K562 (cell line): ENCODE data around the gene PLK5. TPM values are rescaled to one million over a fixed set of nuclear protein-coding genes. Genes with fewer than 3 reads are reported as not detected.

Source experiments
- ATAC-seq: fragments of 200-7000 bp; cut with Tn5 transposase; 3 replicates; pipeline ENCODE4 v1.9.1; 2020; ENCODE audit warnings: moderate library complexity
- BruUV-seq: library from RNA; stranded (reverse); fragments of 400-500 nt; replicated peaks from 2 replicates; lab custom pipeline; 2021; lab: Mats Ljungman, UMichigan
- CTCF ChIA-PET: fragments of 300-600 bp; formaldehyde crosslinking; extraction: SDS; loops from one replicate; lab custom pipeline; 2021; ENCODE audit warnings: low intra/inter-chr PET ratio; lab: Yijun Ruan, JAX
- POLR2A ChIA-PET: fragments of 300-600, 350-650 bp; sonication (Branson Sonifier 250); formaldehyde crosslinking; extraction: SDS; loops from one replicate; lab custom pipeline; 2021; ENCODE audit warnings: antibody characterized with exemption, inconsistent platforms; lab: Yijun Ruan, JAX
- DNase-seq, 4 experiments: peaks; one replicate each; pipeline versions ENCODE4 v3.0.0 to v3.0.0-alpha.2; 2011 to 2018; ENCODE audit warnings: low spot score in 3 of 4, mixed read lengths in 3 of 4; ENCODE audit errors: extremely low read depth in 1 of 4
- FAIRE-seq: peaks from 2 replicates; lab custom pipeline; 2011; peaks lifted over from hg19 to GRCh38; lab: Jason Lieb, UNC
- H2AFZ ChIP-seq: 2 replicates; pipeline ENCODE4 v1.6.0; 2011; ENCODE audit warnings: low read depth, low read length, control low read depth, inconsistent platforms
- H3K27ac ChIP-seq: fragments of 200-600 bp; 3 replicates; pipeline ENCODE4 v1.8.0; 2011; ENCODE audit warnings: low read depth, mild to moderate bottlenecking, control low read depth, inconsistent platforms, low read length, moderate library complexity, mixed read lengths; ENCODE audit errors: extremely low read depth
- H3K27me3 ChIP-seq, 2 experiments: fragments of 300-600 bp in 1 of 2; 2 replicates in 1 of 2; 3 replicates in 1 of 2; pipeline versions ENCODE4 v1.6.0 to v1.8.0; 2011; ENCODE audit warnings: inconsistent platforms in 2 of 2, low read length in 2 of 2, mild to moderate bottlenecking in 1 of 2, mixed read lengths in 1 of 2, moderate library complexity in 1 of 2; ENCODE audit not compliant: control insufficient read depth in 2 of 2, insufficient read depth in 2 of 2
- H3K36me3 ChIP-seq: fragments of 300-600 bp; 3 replicates; pipeline ENCODE4 v1.8.0; 2011; ENCODE audit warnings: mild to moderate bottlenecking, low read length, inconsistent platforms; ENCODE audit not compliant: control insufficient read depth, insufficient read depth
- H3K4me1 ChIP-seq, 2 experiments: fragments of 200-600 bp in 1 of 2; replicated peaks in 1 of 2; 2 replicates in 1 of 2; 3 replicates in 1 of 2; pipeline versions ENCODE4 v1.5.1 to v1.8.0; 2011; ENCODE audit warnings: inconsistent platforms in 2 of 2, low read length in 2 of 2, mild to moderate bottlenecking in 1 of 2, mixed read lengths in 1 of 2, moderate library complexity in 1 of 2; ENCODE audit not compliant: control insufficient read depth in 2 of 2, insufficient read depth in 2 of 2
- H3K4me2 ChIP-seq: 2 replicates; pipeline ENCODE4 v1.6.1; 2011; ENCODE audit warnings: low read length, control low read depth, inconsistent platforms, mixed read lengths; ENCODE audit not compliant: insufficient read depth
- H3K4me3 ChIP-seq: fragments of 200-600 bp; sonication (generic), shearing (Covaris generic); 2 replicates; pipeline ENCODE4 v1.5.1; 2016; ENCODE audit warnings: control low read depth, inconsistent platforms
- H3K79me2 ChIP-seq: fragments of 200-600 bp; 3 replicates; pipeline ENCODE4 v1.8.0; 2011; ENCODE audit warnings: low read length, inconsistent platforms; ENCODE audit not compliant: control insufficient read depth, insufficient read depth
- H3K9ac ChIP-seq, 2 experiments: 2 replicates each; pipeline versions ENCODE4 v1.6.0 to v1.6.1; 2011; ENCODE audit warnings: low read depth in 2 of 2, low read length in 2 of 2, control low read depth in 1 of 2, inconsistent platforms in 1 of 2, mild to moderate bottlenecking in 1 of 2, mixed read lengths in 1 of 2; ENCODE audit not compliant: insufficient read depth in 1 of 2
- H3K9me1 ChIP-seq: one replicate; pipeline ENCODE4 v1.6.0; 2011; ENCODE audit warnings: inconsistent platforms, mild to moderate bottlenecking, low read length, moderate library complexity; ENCODE audit not compliant: control insufficient read depth, insufficient read depth
- H3K9me3 ChIP-seq: replicated peaks from 2 replicates; pipeline ENCODE4 v1.5.1; 2011; ENCODE audit warnings: low read depth, low read length, inconsistent platforms; ENCODE audit not compliant: control insufficient read depth, insufficient read depth
- H4K20me1 ChIP-seq: replicated peaks from 2 replicates; pipeline ENCODE4 v1.6.1; 2011; ENCODE audit warnings: low read length, inconsistent platforms, mixed read lengths; ENCODE audit not compliant: control insufficient read depth, insufficient read depth
- NFYB ChIP-seq: IDR thresholded peaks from 2 replicates; pipeline ENCODE4 v1.6.1; 2011; ENCODE audit warnings: mild to moderate bottlenecking, moderate library complexity; ENCODE audit not compliant: insufficient read length; ENCODE audit errors: extremely low read depth
- PCBP1 ChIP-seq: fragments of 200-400 bp; formaldehyde crosslinking; IDR thresholded peaks from 2 replicates; pipeline ENCODE4 v1.6.1; 2018; ENCODE audit warnings: mild to moderate bottlenecking, low read depth, low read length; ENCODE audit not compliant: poor library complexity, severe bottlenecking
- PCBP2 ChIP-seq: fragments of 200-400 bp; formaldehyde crosslinking; IDR thresholded peaks from 2 replicates; pipeline ENCODE4 v1.6.1; 2018; ENCODE audit warnings: low read length, low read depth, mild to moderate bottlenecking, moderate library complexity; ENCODE audit not compliant: poor library complexity, severe bottlenecking
- ZBTB11 ChIP-seq, 3 experiments: fragments of 200-800 bp in 1 of 3; fragments of 250-450 bp in 1 of 3; fragments of 450-650 bp in 1 of 3; sonication (Bioruptor Pico) in 1 of 3; sonication (Bioruptor generic) in 1 of 3; formaldehyde crosslinking in 1 of 3; IDR thresholded peaks; 2 replicates each; pipeline versions ENCODE4 v1.6.1 to v1.8.0; 2016 to 2022; ENCODE audit warnings: mild to moderate bottlenecking in 2 of 3, missing genetic modification characterization in 2 of 3, missing compliant biosample characterization in 1 of 3, moderate library complexity in 1 of 3
- ZBTB7A ChIP-seq: IDR thresholded peaks from 2 replicates; pipeline ENCODE4 v1.6.1; 2011; ENCODE audit warnings: low read depth, mild to moderate bottlenecking, low read length, moderate library complexity, borderline replicate concordance; ENCODE audit not compliant: control insufficient read depth
- ZKSCAN8 ChIP-seq: fragments of 200-800 bp; sonication (Bioruptor generic); IDR thresholded peaks from 2 replicates; pipeline ENCODE4 v1.6.1; 2016; ENCODE audit warnings: missing genetic modification characterization, missing compliant biosample characterization
- ZNF12 ChIP-seq: sonication (generic); formaldehyde crosslinking; IDR thresholded peaks from 2 replicates; pipeline ENCODE4 v1.4.0; 2020; ENCODE audit warnings: mild to moderate bottlenecking, missing genetic modification reagents
- WGBS: fragments of 100-300 bp; shearing (Covaris generic); methylation state at CpG from one replicate; pipeline ENCODE4 v1.1.6; 2016; ENCODE audit warnings: low coverage, mixed read lengths; ENCODE audit not compliant: insufficient coverage; ENCODE audit errors: missing lambda C conversion rate; 5-methylcytosine and 5-hydroxymethylcytosine counted together
- in situ Hi-C: fragments of 300-500 bp; cut with MboI; formaldehyde crosslinking; loops from 4 replicates; pipeline ENCODE4 v1.15.0; 2018; ENCODE audit warnings: inconsistent platforms, mixed read lengths
- intact Hi-C: fragments of 100-400 bp; cut with micrococcal nuclease; formaldehyde crosslinking; loops from 2 replicates; pipeline ENCODE4 v1.14.2; 2022
- polyA plus RNA-seq, 8 experiments: library from polyadenylated mRNA; depleted of rRNA in 4 of 8; stranded (reverse) in 5 of 8; unstranded in 3 of 8; fragments of >200 nt; fragmentation: Nextera tagmentation in 2 of 8; fragmentation: Illumina TruSeq in 1 of 8; extraction: Ambion mirVana in 2 of 8; extraction: Trizol in 1 of 8; gene quantifications; 2 replicates each; pipeline versions ENCODE4 v1.2.1 to v1.2.3, GENCODE V29; 2011 to 2014; ENCODE audit warnings: inconsistent platforms in 1 of 8, missing spikeins in 1 of 8
- total RNA-seq, 7 experiments: library from RNA; depleted of rRNA in 6 of 7; stranded (reverse); fragments of >200 nt in 6 of 7; fragmentation: Illumina TruSeq in 2 of 7; extraction: Trizol in 2 of 7; gene quantifications; 2 replicates each; pipeline versions ENCODE4 v1.2.1 to v1.2.3, GENCODE V29; 2011 to 2021; ENCODE audit warnings: low replicate concordance in 1 of 7

The PLK5 gene
- total and polyA plus RNA-seq, 9 of the 15 experiments (the other 6 are each of a cell fraction or from before 2014, with no cell fraction given): 0.04 to 0.23 (median 0.11) TPM; not detected in 5

DNA sequence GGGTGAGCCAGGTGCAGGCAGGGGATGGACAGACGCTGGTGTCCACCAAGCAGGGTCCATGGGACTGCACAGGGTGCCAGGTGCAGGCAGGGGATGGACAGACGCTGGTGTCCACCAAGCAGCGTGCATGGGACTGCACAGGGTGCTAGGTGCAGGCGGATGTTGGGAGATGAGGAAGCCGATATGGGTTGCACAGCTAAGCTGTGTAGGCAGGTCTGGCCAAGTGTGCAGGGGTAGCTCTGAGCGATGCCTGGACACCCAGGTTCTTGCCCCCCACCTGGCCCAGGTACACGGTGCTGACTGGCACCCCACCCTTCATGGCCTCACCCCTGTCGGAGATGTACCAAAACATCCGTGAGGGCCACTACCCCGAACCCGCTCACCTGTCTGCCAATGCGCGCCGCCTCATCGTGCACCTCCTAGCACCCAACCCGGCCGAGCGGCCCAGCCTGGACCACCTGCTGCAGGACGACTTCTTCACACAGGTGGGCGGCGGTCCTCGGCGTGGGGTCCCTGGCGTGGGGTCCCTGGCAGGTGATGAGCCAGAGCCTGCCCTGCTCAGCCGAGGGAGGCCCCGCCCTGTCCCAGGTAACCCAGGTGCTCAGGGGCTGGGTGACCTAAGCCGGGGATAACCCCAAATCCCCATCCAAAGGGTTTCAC, 3.9 kb downstream of the PLK5 start (continued):
- TF ChIP-seq ZNF12 (CRISPR knock-in tag) (no peak), ZBTB7A (no peak)

DNA sequence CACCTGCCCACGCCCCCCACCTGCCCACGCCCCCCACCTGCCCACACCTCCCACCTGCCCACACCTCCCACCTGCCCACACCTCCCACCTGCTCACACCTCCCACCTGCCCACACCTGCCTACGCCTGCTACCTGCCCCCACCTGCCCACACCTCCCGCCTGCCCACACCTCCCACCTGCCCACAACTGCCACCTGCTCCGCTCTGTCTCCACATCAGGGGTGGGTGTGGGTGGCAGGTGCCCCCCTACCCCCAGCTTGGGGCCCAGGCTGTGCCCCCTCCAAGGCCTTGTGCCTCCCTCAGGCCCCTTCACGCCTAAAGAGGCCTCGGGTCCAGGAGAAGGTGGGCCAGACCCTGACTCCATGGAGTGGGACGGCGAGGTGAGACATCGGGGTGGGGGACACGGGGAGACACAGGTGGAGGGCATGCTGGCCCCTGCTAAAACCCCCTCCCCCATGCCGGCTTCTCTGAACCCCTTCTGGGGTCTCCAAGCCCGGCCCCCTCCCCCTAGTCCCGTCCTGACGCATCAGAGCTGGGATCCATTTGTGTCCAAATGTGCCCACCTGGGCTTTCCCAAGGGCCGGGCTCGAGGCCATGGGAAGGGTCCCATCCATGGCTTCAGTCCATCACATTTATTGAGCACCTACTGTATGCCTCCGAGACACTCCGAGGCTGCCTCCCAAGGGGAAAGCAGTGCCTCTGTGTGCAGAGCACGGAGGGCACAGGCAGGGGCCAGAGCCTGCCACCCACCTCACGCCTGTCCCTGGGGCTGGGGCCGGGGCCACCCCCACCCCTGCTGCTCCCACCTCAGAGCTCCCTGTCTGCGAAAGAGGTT, 4.9 kb downstream of the PLK5 start:
- H3K4me1 ChIP-seq: peaks cover 3 to 42% of the 10 kb centered on the region in 2 experiments; a peak in 3 of 5 replicates
- intact Hi-C loops: no loop called here
- ChIA-PET POLR2A (no interaction called here), CTCF (no interaction called here)
- peaks cover 8% of the 10 kb centered on the region for H4K20me1 ChIP-seq
- no peak overlapping the region for H3K27ac ChIP-seq
- no peak overlapping the region for H3K9ac ChIP-seq
- H3K4me3 ChIP-seq: no peak overlapping the region
- no peaks in the 10 kb centered on the region for H3K9me1 ChIP-seq
- H3K79me2 ChIP-seq: no peaks in the 10 kb centered on the region
- in situ Hi-C loops: no loop called here
- H3K36me3 ChIP-seq: no peaks in the 10 kb centered on the region
- TF ChIP-seq ZKSCAN8 (CRISPR knock-in tag): peak; percentile 92
- TF ChIP-seq ZBTB11 (CRISPR knock-in tag; IDR thresholded peaks at IDR 0.05): no peak
- no peak for TF ChIP-seq PCBP2
- no peak for TF ChIP-seq NFYB
- peak; percentile 3 for TF ChIP-seq PCBP1
- peak; percentile 26 for TF ChIP-seq ZBTB7A
- H3K4me2 ChIP-seq: no peak overlapping the region
- H3K9me3 ChIP-seq: no peaks in the 10 kb centered on the region
- ATAC-seq (no peak), DNase-seq (no peak), FAIRE-seq (no peak)
- peaks cover 18 to 49% of the 10 kb centered on the region in 2 experiments; a peak in 4 of 5 replicates for H3K27me3 ChIP-seq
- no TSS peak for BruUV-seq
- H2AFZ ChIP-seq: no peak overlapping the region
- WGBS: 22% methylated on average over 18 of the region's 23 CpGs
